ENCODE data around the gene ASH1L.
"Not testable (repeated sequence)": the region's sequence is repeated elsewhere in the genome, so short reads cannot be mapped to it uniquely, and the experiment has no call there.

The ASH1L gene, protein sequence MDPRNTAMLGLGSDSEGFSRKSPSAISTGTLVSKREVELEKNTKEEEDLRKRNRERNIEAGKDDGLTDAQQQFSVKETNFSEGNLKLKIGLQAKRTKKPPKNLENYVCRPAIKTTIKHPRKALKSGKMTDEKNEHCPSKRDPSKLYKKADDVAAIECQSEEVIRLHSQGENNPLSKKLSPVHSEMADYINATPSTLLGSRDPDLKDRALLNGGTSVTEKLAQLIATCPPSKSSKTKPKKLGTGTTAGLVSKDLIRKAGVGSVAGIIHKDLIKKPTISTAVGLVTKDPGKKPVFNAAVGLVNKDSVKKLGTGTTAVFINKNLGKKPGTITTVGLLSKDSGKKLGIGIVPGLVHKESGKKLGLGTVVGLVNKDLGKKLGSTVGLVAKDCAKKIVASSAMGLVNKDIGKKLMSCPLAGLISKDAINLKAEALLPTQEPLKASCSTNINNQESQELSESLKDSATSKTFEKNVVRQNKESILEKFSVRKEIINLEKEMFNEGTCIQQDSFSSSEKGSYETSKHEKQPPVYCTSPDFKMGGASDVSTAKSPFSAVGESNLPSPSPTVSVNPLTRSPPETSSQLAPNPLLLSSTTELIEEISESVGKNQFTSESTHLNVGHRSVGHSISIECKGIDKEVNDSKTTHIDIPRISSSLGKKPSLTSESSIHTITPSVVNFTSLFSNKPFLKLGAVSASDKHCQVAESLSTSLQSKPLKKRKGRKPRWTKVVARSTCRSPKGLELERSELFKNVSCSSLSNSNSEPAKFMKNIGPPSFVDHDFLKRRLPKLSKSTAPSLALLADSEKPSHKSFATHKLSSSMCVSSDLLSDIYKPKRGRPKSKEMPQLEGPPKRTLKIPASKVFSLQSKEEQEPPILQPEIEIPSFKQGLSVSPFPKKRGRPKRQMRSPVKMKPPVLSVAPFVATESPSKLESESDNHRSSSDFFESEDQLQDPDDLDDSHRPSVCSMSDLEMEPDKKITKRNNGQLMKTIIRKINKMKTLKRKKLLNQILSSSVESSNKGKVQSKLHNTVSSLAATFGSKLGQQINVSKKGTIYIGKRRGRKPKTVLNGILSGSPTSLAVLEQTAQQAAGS (N-terminal part only)

DNA sequence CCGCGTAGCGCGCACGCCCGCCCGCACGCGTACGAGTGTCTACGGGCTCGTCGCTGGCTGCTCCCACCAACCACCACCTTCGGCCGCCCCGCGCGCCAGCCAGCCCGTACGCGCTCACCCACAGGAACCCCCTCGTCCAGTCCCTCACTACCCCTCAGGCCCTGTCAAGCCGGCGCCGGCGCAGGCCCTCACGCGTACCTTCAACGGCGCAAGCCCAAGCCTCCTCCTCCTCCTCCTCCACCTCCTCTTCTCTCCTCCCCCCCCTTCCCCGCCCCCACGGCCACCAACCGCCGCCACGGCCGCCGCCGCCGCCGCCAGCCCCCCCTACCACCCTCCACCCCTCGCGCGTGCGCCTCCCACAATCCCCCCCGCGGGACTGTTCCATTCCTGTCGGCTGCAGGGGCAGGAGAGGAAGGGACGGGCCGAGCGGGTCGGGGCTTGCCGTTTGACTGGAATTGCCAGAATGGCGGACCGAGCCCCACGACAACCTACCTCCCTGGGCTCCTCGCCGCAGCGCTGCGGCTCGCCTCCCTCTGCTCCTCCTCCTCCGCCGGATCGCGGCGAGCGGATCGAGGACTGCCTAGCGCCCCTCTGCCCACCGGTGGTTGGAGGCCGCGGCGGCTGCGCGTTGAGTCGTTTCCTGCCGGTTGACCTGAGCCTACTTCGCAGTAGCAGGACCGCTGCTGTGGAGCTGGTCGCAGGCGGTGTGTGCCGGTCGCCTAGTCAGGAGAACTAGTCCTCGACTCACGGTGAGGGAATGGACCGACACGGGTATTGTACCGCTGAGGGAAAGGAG is at the start of gene ASH1L:
ASH1L (minus strand) TSS at position 223 of the 796 bp plus-strand sequence. CDS start 41,284 bp downstream, outside the sequence.
- peak; percentile 91 for DNase-seq (ENCODE audit: low read depth)

DNA sequence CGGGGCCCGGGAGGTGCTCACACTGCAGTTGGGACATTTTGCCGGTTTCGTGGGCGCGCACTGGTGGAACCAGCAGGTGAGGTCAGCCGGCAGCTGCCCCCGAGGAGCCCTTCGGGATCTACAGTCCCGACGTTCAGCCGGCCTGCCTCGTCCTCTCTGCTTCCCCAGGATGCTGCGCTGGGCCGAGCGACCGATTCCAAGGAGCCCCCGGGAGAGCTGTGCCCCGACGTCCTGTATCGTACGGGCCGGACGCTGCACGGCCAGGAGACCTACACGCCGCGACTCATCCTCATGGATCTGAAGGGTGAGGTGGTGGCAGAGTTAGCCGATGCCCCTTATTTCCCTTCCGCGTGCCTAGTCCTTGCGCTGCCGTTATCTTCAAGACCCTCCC is 47.6 kb upstream of the ASH1L start:
- not testable (repeated sequence) for DNase-seq (ENCODE audit: low read depth)

DNA sequence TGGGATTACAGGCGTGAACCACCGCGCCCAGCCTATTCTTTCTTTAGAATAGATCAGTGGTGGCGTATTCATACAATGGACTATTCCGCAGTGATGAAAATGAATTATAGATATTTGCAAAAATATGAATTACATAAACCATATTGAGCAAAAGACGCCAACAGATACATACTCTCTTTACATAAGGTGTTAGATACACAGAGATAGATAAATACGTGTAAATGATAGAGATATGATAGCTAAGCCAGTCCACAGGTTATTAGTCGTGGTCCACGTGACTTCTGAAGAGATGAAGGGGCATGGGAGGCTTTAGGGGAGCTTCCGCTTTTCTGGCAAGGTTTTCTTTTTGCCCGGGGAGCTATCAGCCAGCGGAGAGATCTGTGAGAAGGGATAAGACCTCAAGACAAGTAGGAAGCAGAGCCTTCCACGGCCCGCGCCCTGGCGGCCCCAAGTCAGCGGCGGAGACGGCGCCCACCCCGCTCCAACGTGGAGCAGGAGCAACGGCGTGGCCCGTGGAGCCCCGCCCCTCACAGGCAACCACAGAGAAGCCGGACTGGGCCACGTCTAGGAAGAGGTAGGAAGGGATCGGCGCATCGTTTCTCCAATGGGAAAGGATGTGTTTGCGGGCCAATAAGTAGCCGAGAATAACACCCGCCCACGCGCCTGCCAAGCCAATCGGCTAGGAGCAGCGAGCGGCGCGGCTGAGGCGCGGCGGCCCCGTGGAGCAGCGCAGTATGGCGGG is 47.1 kb upstream of the ASH1L start, which contains the start of gene MSTO1:
MSTO1 (plus strand) TSS at position 704 of the 742 bp plus-strand sequence; CDS start at position 735, 31 bp downstream.
- peak; percentile 96 for DNase-seq (ENCODE audit: low read depth)

DNA sequence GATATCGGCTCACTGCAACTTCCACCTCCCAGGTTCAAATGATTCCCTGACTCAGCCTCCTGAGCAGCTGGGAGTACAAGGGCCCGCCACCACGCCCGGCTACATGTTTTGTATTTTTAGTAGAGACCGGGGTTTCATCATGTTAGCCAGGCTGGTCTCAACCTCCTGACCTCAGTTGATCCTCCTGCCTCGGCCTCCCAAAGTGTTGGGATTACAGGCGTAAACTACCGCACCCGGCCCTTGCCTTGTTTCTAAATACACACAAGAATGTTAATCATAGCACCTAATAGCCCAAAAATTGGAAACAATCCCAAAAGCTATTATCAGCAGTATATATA is 46.3 kb upstream of the ASH1L start:
- DNase-seq (ENCODE audit: low read depth): no peak

DNA sequence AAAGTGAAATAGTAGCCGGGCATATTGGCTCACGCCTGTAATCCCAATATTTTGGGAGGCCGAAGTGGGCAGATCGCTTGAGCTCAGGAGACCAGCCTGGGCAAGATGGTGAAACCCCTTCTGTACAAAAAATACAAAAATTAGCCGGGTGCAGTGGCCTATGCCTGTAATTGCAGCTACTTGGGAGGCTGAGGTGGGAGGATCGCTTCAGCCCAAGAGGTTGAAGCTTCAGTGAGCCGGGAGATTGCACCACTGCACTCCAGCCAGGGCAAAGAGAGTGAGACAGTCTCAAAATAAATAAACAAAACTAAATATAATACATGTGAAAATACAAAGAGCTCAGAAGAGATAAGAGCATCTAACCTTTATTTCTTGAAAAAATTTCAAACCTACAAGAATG is 45.1 kb upstream of the ASH1L start:
- no peak for DNase-seq (ENCODE audit: low read depth)

DNA sequence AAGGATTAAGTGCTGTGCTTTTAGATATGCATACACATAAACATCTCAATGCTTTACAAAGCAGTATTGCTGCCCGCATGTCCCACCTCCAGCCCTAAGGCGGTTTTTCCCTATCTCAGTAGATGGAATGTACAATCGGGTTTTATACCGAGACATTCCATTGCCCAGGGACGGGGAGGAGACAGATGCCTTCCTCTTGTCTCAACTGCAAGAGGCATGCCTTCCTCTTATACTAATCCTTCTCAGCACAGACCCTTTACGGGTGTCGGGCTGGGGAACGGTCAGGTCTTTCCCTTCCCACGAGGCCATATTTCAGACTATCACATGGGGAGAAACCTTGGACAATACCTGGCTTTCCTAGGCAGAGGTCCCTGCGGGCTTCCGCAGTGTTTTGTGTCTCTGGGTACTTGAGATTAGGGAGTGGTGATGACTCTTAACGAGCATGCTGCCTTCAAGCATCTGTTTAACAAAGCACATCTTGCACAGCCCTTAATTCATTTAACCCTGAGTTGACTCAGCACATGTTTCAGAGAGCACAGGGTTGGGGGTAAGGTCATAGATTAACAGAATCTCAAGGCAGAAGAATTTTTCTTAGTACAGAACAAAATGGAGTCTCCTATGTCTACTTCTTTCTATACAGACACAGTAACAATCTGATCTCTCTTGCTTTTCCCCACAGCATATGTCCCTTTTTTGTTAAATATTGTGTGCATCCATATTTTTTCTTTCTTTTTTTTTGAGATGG is 37.4 kb upstream of the ASH1L start:
- not testable (repeated sequence) for DNase-seq (ENCODE audit: low read depth)

DNA sequence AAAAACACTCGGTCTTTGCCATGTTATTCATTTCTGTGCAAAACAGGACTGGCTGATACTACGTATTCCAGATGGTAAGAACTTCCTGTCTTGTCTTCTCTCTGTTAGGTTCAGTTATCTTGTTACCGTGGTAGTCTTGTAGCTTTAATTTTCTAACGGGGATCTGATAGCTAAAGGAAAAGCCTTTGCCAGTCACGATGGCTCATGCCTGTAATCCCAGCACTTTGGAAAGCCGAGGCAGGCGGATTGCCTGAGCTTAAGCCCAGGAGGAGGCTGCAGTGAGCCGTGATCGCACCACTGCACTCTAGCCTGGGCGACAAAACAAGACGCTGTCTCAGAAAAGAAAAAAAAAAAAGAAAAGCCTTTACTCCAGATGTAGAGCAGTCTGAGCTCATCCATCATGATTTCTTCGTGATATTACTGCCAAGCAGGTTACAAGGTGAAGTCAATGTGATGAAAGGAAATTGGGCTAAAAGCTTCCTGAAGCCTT is 36.3 kb upstream of the ASH1L start:
- peak; percentile 28 for DNase-seq (ENCODE audit: low read depth)

DNA sequence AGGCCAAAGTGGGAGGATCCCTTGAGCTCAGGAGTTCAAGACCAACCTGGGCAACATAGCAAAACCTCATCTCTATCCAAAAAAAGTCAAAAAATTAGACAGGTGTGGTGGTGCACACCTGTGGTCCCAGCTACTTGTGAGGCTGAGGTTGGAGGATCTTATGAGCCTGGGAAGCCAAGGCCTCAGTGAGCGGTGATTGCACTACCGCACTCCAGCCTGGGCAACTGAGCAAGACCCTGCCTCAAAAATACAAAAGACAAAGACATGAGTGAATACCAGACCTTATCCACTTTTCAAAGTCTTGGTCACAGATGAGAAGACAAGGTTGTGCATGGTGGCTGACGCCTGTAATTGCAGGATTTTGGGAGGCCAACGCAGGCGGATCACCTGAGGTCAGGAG is 34.3 kb upstream of the ASH1L start:
- DNase-seq (ENCODE audit: low read depth): no peak

DNA sequence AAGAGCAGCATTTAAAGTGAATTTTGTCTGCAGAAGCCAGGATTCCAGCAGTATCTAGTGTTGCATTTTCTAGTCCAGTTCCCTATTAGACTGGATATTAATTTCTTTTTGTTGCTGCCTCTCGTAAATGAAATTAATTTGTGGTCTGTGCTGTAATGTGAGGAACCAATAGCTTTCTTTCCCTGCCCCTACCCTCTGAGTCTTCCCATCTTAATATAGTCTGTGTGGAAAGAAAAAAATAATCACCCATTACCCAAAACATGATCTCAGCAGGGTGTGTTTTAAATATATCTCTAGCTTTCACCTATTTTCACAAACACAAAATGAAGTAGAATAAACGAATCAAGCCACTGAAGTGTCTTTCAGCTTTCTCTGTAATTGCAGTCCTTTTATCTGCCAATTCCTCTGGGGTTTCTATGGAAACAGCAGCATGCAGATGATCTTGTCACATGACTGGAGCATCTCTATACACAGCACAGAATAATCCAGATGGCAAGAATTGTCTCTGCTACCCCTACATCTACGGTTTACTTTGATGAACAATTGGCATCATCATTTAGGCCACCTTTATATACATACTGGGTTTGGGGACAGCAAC is 33.4 kb upstream of the ASH1L start:
- DNase-seq (ENCODE audit: low read depth): not testable (repeated sequence)

DNA sequence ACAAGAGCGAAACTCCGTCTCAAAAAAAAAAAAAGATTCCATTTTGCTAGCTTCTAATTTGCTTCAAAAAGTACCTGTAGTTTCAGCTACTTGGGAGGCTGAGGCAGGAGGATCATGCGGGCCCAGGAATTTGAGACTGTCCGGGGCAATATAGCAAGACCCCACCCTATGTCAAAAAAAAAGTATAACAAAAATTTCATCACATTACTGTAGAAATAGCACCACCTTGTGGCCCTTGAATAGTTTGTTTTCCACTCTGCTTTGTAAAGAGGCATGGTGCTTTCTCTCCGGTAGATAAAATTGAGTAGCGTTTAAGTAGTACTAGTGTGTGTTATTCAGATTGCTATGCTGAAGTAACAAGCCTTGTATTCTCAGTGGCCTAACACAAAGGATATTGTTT is 29.2 kb upstream of the ASH1L start:
- DNase-seq (ENCODE audit: low read depth): peak; percentile 47

DNA sequence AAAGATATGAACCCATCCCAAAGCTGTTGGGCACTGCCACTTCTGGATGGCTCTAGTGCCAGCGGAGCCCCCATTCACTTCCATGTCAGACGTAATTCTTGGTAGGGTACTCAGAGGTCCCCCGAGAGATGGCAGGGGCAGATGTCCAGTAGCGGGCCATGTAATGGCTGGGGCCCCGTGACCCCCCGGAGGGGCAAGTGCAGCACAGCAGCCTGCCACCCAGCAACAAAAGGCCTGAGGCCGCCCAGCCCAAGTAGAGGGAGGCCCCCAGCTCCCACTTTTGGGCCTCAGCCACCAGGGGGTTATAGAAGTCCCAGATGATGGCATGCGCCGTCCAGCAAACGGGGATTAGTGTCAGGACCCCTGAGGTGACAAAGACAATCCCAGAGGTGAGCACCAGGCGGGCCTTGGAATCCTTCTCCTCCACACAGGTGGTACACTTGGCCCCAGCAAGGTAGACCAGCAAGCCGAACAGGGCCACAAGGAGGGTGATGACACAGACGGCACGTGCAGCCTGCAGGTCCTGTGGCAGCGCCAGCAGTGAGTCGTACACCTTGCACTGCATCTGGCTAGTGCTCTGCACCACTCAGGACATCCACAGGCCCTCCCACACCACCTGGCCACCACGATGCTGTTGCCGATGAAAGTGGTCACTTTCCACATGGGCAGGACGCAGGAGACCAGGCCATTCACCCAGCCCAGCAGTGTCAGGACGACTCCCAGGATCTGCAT is 28.1 kb upstream of the ASH1L start:
- DNase-seq (ENCODE audit: low read depth): not testable (repeated sequence)

DNA sequence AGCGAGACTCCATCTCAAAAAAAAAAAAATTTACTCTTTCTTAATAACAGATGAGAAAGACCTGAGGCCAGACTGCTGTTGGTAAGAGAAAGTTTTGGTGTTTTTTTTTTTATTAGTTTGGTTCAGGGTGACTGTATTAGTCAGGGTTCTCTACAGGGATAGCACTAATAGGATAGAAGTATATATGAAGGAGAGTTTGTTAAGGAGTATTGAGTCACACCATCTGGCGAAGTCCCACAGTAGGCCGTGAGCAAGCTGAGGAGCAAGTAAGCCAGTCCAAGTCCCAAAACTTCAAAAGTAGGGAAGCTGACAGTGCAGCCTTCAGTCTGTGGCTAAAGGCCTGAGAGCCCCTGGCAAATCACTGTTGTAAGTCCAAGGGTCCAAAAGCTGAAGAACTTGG is 26.7 kb upstream of the ASH1L start:
- DNase-seq (ENCODE audit: low read depth): not testable (repeated sequence)

DNA sequence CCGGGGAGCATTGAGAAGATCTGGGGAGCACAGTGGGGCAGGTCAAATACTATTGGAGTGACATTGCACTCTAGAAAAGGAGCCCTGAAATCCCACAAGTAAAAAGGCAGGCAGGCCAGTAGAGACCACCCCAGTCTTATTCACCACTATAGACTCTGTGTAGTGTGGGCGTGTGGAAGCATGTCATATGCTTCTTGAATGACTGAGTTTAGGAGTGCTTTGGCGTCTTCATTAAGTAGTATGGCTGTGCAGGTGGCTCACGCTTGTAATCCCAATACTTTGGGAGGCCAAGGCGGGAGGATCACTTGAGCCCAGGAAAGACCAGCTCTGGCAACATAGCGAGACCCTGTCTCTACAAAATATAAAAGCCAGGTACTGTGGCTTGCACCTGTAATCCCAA is 21.2 kb upstream of the ASH1L start:
- DNase-seq (ENCODE audit: low read depth): not testable (repeated sequence)

DNA sequence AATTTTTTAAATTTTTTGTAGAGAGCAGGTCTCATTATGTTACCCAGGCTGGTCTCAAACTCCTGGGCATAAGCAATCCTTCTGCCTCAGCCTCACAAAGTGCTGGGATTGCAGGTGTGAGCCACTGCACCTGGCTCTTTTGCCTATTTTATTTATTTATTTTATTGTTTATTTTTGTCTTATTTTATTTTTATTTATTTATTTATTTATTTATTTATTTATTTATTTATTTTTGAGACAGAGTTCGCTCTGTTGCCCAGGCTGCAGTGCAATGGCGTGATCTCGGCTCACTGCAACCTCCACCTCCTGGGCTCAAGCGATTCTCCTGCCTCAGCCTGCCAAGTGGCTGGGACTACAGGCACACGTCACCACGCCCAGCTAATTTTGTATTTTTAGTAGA is 13.0 kb upstream of the ASH1L start:
- DNase-seq (ENCODE audit: low read depth): not testable (repeated sequence)

DNA sequence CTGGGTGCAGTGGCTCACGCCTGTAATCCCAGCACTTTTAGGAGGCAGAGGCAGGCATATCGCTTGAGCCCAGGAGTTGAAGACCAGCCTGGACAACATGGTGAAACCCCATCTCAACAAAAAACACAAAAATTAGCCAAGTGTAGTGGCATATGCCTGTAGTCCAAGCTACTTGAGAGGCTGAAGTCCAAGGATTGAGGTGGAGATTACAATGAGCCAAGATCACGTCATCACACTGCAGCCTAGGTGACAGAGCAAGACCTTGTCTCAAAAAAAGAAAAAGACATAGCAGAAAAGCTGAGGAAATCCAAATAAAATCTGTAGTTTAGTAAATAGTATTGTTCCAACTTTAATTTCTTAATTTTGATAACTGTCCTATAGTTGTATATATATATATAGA is 11.5 kb upstream of the ASH1L start:
- no peak for DNase-seq (ENCODE audit: low read depth)

DNA sequence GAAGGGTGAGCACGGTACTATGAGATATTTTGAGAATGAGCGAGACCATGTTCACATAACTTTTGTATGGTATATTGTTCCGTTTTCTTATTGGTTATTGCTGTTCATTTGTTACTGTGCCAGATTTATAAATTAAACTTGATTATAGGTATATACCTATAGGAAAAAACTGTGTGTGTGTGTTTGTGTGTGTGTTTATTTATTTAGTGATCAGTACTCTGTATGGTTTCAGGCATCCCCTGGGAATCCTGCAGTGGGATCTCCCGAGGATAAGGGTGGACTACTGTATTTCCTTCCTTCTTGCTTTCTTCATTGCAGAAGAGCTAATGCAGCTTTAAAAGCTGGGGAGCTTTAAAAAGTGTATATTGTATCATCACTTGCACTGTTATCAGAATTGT is 8.0 kb upstream of the ASH1L start:
- DNase-seq (ENCODE audit: low read depth): no peak

DNA sequence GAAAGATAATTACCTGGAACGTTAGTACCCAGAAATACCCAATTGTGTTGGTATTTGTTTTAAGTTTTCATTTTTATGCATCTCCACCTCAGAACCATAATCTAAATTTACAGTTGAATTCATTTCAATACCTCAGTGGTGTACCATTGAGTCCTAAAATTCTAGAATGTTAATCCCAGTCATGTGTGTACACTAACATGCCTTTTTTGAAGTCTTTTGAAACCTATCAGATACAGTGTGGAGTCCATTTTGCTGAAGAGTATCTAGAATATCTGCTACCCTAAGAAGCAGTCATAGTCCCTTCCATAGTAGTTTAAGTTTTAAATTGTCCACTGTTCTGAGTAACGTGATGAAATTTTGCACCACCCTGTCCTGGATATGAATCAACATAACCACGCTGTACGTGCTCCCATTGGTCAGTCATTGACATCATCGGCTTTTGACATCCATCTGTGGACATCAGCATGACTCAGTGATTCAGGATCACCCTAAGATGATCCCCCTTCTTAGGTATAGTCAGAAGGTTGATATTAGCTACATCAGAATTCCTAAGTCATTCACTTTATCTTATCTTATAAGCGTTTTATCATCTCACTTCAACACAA is 7.5 kb upstream of the ASH1L start:
- peak; percentile 21 for DNase-seq (ENCODE audit: low read depth)

DNA sequence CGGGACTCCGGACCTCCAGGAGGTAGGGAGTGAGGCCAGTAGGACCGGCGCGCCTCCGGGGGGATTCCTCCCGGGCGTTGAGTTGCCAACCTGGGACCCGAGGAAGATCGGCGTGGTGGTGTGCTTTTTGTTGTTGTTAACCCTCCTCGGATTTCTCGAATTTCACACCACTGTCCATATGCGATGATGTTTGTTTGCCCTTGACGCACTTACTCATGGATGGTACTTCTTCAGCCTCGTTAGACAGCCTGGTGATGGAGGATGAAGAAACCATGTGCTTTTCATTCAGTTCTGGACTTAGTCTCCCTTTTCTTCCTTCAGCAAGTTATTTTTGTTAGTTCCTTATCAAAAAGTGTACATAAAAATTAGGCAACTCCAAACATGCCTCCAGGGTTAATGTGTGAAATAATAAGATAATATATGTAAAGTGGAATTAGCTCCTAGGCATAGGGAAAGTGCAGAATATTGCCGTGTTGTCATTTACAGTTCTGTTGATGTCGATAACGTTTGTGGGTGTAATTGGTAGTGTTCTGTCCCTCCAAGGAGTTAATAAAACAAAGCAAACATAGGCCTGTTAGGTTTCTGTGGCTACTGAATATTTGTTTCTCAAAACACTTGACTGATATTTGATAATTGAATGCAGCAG is 897 bp upstream of the ASH1L start:
- DNase-seq (ENCODE audit: low read depth): not testable (repeated sequence)

Data from stromal cell of bone marrow (primary cell).